ENCODE measurements around the gene CCNL2.

CCNL2 gene

GRCh38 chr1:1367315-1367714 lies 31.8 kb downstream of the CCNL2 start:
- ChIA-PET POLR2A (ENCODE audit: low non-redundant PET) (no interaction called here), CTCF (no interaction called here)
- H3K27ac ChIP-seq, result no peak overlapping the region
- TF ChIP-seq CTCF (conservative IDR thresholded peaks at IDR 0.05; ENCODE audit: low read depth), result no peak
- no peak for DNase-seq (ENCODE audit: low spot score)

- no peak for DNase-seq (ENCODE audit: low spot score)
- ChIA-PET CTCF (no interaction called here), POLR2A (ENCODE audit: low non-redundant PET) (no interaction called here)
- no peak for TF ChIP-seq CTCF (conservative IDR thresholded peaks at IDR 0.05; ENCODE audit: low read depth)
- H3K27ac ChIP-seq, result no peak overlapping the region
These were observed 32.5 kb downstream of the CCNL2 start for GRCh38 chr1:1366699-1367066.

GRCh38 chr1:1365875-1366698 lies 33.0 kb downstream of the CCNL2 start:
- ChIA-PET POLR2A (ENCODE audit: low non-redundant PET) (no interaction called here), CTCF (no interaction called here)
- no peak for DNase-seq (ENCODE audit: low spot score)
- no peak overlapping the region for H3K27ac ChIP-seq
- TF ChIP-seq CTCF (conservative IDR thresholded peaks at IDR 0.05; ENCODE audit: low read depth), result no peak

- TF ChIP-seq CTCF (conservative IDR thresholded peaks at IDR 0.05; ENCODE audit: low read depth), result no peak
- ChIA-PET POLR2A (ENCODE audit: low non-redundant PET) (no interaction called here), CTCF (no interaction called here)
- no peak for DNase-seq (ENCODE audit: low spot score)
- no peak overlapping the region for H3K27ac ChIP-seq
These were observed 34.9 kb downstream of the CCNL2 start for GRCh38 chr1:1364266-1364665.

GRCh38 chr1:1361982-1362423 lies 37.1 kb downstream of the CCNL2 start:
- ChIA-PET POLR2A (ENCODE audit: low non-redundant PET) (no interaction called here), CTCF (no interaction called here)
- no peak for TF ChIP-seq CTCF (conservative IDR thresholded peaks at IDR 0.05; ENCODE audit: low read depth)
- no peak overlapping the region for H3K27ac ChIP-seq
- DNase-seq (ENCODE audit: low spot score), result no peak

- DNase-seq (ENCODE audit: low spot score), result no peak
- CTCF ChIA-PET, result no interaction called here
- peak overlapping the region; percentile 54; the same call in 1 of the 2 replicates for H3K27ac ChIP-seq
- no peak for TF ChIP-seq CTCF (conservative IDR thresholded peaks at IDR 0.05; ENCODE audit: low read depth)
- POLR2A ChIA-PET (ENCODE audit: low non-redundant PET), result no interaction called here
These were observed 37.7 kb downstream of the CCNL2 start for GRCh38 chr1:1361233-1361981.
